Gastroesophageal sphincter (tissue), 4 donors: ENCODE measurements around the gene LRRC49. TPM values are rescaled to one million over a fixed set of nuclear protein-coding genes. Genes with fewer than 3 reads are reported as not detected.

Experiments used
- ATAC-seq: fragments of 150-250 bp; one replicate; pipeline ENCODE4 v1.9.1; 2016; ENCODE audit warnings: mild to moderate bottlenecking, moderate library complexity
- H3K27ac ChIP-seq, 4 donors: fragments of 200-600 bp; sonication (generic) in 3 of 4; 1 replicate in 3 of 4; 2 replicates in 1 of 4; pipeline ENCODE4 v1.5.1; 2016 to 2019
- H3K27me3 ChIP-seq: fragments of 200-600 bp; sonication (generic); one replicate; pipeline ENCODE4 v1.5.1; 2019
- H3K36me3 ChIP-seq, 2 donors: fragments of 200-600 bp; sonication (generic); one replicate each; pipeline ENCODE4 v1.5.1; 2019; ENCODE audit warnings: control low read depth in 1 of 2
- H3K4me1 ChIP-seq, 3 donors: fragments of 200-600 bp; sonication (generic); 1 replicate in 2 of 3; 2 replicates in 1 of 3; pipeline ENCODE4 v1.5.1; 2016 to 2019; ENCODE audit warnings: control low read depth in 2 of 3
- H3K4me3 ChIP-seq, 2 donors: fragments of 200-600 bp; sonication (generic); one replicate each; pipeline ENCODE4 v1.5.1; 2019; ENCODE audit warnings: mild to moderate bottlenecking in 1 of 2, moderate library complexity in 1 of 2
- H3K9me3 ChIP-seq, 3 donors: fragments of 200-600 bp; sonication (generic); one replicate each; pipeline ENCODE4 v1.5.1; 2017 to 2019; ENCODE audit warnings: control low read depth in 2 of 3
- EP300 ChIP-seq: sonication (generic); formaldehyde crosslinking; IDR thresholded peaks from one replicate; pipeline ENCODE4 v1.6.1; 2017; ENCODE audit warnings: antibody characterized with exemption, mild to moderate bottlenecking
- POLR2A ChIP-seq, 2 donors: fragments of 450-650 bp; IDR thresholded peaks; one replicate each; pipeline ENCODE4 v1.6.1; 2017; ENCODE audit warnings: antibody characterized with exemption in 2 of 2, mild to moderate bottlenecking in 2 of 2, moderate library complexity in 1 of 2
- POLR2AphosphoS5 ChIP-seq: sonication (generic); formaldehyde crosslinking; IDR thresholded peaks from one replicate; pipeline ENCODE4 v1.6.1; 2017; ENCODE audit warnings: antibody characterized with exemption
- WGBS, 2 donors: methylation state at CpG; one replicate each; pipeline ENCODE4 v1.1.5; 2018; ENCODE audit warnings: low coverage in 1 of 2; 5-methylcytosine and 5-hydroxymethylcytosine counted together
- total RNA-seq, 4 donors: library from RNA; depleted of rRNA; stranded (reverse); fragments of >200 nt; gene quantifications; one replicate each; pipeline ENCODE4 v1.1.0, GENCODE V29; 2016
- TF ChIP-seq, protein P1 (sequence below), 4 experiments: fragments of 200-600 bp in 2 of 4; fragments of 450-650 bp in 2 of 4; sonication (generic) in 1 of 4; IDR thresholded peaks; one replicate each; pipeline ENCODE4 v1.5.1; 2017 to 2019; ENCODE audit warnings: antibody characterized with exemption in 4 of 4, mild to moderate bottlenecking in 2 of 4, moderate library complexity in 2 of 4

The LRRC49 gene
- total RNA-seq, 4 donors from 2014 or later: 5.8 to 14.5 (median 9.2) TPM

GRCh38 chr15:70906842-70907241 is 14.2 kb downstream of the LRRC49 start:
- Histone ChIP-seq H3K4me1 (no peaks in the 10 kb centered on the region), H3K36me3 (peaks cover 0 to 58% of the 10 kb centered on the region in 2 donors), H3K27me3 (no peaks in the 10 kb centered on the region), H3K9me3 (peaks cover 0 to 11% (median 0%) of the 10 kb centered on the region in 3 donors), H3K27ac (no peak overlapping the region), H3K4me3 (no peak overlapping the region)
- TF ChIP-seq POLR2A (IDR thresholded peaks at IDR 0.05) (no peak), EP300 (no peak), POLR2AphosphoS5 (no peak)
- TF ChIP-seq, protein P1, sequence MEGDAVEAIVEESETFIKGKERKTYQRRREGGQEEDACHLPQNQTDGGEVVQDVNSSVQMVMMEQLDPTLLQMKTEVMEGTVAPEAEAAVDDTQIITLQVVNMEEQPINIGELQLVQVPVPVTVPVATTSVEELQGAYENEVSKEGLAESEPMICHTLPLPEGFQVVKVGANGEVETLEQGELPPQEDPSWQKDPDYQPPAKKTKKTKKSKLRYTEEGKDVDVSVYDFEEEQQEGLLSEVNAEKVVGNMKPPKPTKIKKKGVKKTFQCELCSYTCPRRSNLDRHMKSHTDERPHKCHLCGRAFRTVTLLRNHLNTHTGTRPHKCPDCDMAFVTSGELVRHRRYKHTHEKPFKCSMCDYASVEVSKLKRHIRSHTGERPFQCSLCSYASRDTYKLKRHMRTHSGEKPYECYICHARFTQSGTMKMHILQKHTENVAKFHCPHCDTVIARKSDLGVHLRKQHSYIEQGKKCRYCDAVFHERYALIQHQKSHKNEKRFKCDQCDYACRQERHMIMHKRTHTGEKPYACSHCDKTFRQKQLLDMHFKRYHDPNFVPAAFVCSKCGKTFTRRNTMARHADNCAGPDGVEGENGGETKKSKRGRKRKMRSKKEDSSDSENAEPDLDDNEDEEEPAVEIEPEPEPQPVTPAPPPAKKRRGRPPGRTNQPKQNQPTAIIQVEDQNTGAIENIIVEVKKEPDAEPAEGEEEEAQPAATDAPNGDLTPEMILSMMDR (IDR thresholded peaks at IDR 0.05): no peak
- no peak for ATAC-seq

DNA sequence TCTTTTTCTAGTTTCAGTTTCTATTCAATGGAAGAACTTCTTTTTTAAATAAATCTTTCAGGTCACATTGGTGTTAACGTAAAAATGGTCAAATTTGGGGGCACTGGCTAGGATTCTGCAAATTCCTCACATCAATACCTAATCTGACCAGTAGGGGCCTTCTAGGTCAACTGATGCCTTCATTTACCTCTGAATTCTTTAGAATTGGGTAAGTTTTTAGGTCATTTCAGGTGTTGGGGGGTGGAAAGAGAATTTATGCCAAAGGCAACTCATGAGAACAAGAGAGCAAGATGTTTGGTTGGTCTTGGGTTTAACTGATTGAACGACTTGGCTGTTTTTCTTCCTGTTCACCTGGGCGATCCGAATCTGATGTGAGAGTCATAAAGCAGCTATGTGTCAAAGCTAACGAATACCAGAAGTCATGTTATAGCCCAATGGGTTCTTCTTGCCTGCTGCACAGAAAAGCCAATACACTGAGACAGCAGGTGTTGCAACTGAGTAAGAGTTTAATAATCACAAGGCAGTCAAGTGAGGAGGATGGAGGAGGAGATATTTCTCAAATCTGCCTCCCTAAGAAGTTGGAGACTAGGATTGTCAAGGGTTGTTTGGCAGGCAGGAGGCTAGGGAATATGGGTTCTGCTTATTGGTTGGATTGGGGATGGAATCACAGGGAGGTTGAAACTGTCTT is 15.3 kb downstream of the LRRC49 start:
- TF ChIP-seq POLR2AphosphoS5 (no peak), EP300 (no peak), POLR2A (IDR thresholded peaks at IDR 0.05) (no peak)
- TF ChIP-seq, protein P1 (IDR thresholded peaks at IDR 0.05): no peak
- H3K4me1 ChIP-seq: no peaks in the 10 kb centered on the region
- peaks cover 0 to 54% of the 10 kb centered on the region in 2 donors for H3K36me3 ChIP-seq
- no peak overlapping the region for H3K4me3 ChIP-seq
- WGBS, 2 donors: 96 to 100% methylated on average over 2 to 5 of the region's 5 CpGs
- H3K9me3 ChIP-seq: peaks cover 0 to 11% (median 0%) of the 10 kb centered on the region in 3 donors
- H3K27me3 ChIP-seq: no peaks in the 10 kb centered on the region
- no peak overlapping the region for H3K27ac ChIP-seq
- ATAC-seq: no peak

- 93 to 100% methylated on average over 1 of the region's 1 CpG for WGBS, 2 donors
- Histone ChIP-seq H3K4me1 (no peaks in the 10 kb centered on the region), H3K4me3 (no peak overlapping the region), H3K27me3 (no peaks in the 10 kb centered on the region), H3K9me3 (peaks cover 0 to 11% (median 0%) of the 10 kb centered on the region in 3 donors), H3K36me3 (peaks cover 0 to 53% of the 10 kb centered on the region in 2 donors), H3K27ac (no peak overlapping the region)
- TF ChIP-seq EP300 (no peak), POLR2A (IDR thresholded peaks at IDR 0.05) (no peak)
- ATAC-seq: no peak
These were observed 18.3 kb downstream of the LRRC49 start for GRCh38 chr15:70910958-70911357.

- H3K36me3 ChIP-seq: peaks cover 0 to 47% of the 10 kb centered on the region in 2 donors
- no peaks in the 10 kb centered on the region for H3K27me3 ChIP-seq
- no peaks in the 10 kb centered on the region for H3K4me1 ChIP-seq
- no peak overlapping the region for H3K27ac ChIP-seq
- WGBS, 2 donors: 76 to 100% methylated on average over 1 of the region's 1 CpG
- peaks cover 0 to 11% (median 0%) of the 10 kb centered on the region in 3 donors for H3K9me3 ChIP-seq
- no peak overlapping the region for H3K4me3 ChIP-seq
- ATAC-seq: no peak
- TF ChIP-seq, protein P1 (IDR thresholded peaks at IDR 0.05): no peak
- TF ChIP-seq POLR2AphosphoS5 (no peak), EP300 (no peak), POLR2A (IDR thresholded peaks at IDR 0.05) (no peak)
These were observed 19.6 kb downstream of the LRRC49 start for GRCh38 chr15:70912187-70912586.

- H3K4me1 ChIP-seq: no peaks in the 10 kb centered on the region
- 100% methylated on average over 1 of the region's 10 CpGs; no CpG with 5 or more reads in 1 of the 2 donors for WGBS, 2 donors
- TF ChIP-seq POLR2A (IDR thresholded peaks at IDR 0.05) (no peak), POLR2AphosphoS5 (no peak), EP300 (no peak)
- TF ChIP-seq, protein P1 (IDR thresholded peaks at IDR 0.05): no peak
- H3K9me3 ChIP-seq: no peaks in the 10 kb centered on the region
- H3K27ac ChIP-seq: no peak overlapping the region
- H3K27me3 ChIP-seq: no peaks in the 10 kb centered on the region
- H3K36me3 ChIP-seq: peaks cover 0 to 24% of the 10 kb centered on the region in 2 donors
- H3K4me3 ChIP-seq: no peak overlapping the region
- ATAC-seq: no peak
These were observed 23.9 kb downstream of the LRRC49 start for GRCh38 chr15:70916531-70916930.
